Sigmoid colon (tissue), 7 donors: ENCODE data around the gene PXMP2. TPM values are rescaled to one million over a fixed set of nuclear protein-coding genes. Genes with fewer than 3 reads are reported as not detected.

Experiments used
- DNase-seq: peaks from one replicate; pipeline ENCODE4 v3.0.0-alpha.2; 2019
- H3K27ac ChIP-seq, 4 donors: fragments of 200-600 bp; sonication (generic); one replicate each; pipeline ENCODE4 v1.5.1; 2016 to 2019; ENCODE audit warnings: mild to moderate bottlenecking in 1 of 4
- H3K27me3 ChIP-seq, 3 donors: fragments of 200-600 bp; sonication (generic); one replicate each; pipeline ENCODE4 v1.5.1; 2019; ENCODE audit warnings: mild to moderate bottlenecking in 1 of 3
- H3K36me3 ChIP-seq, 4 donors: fragments of 200-600 bp; sonication (generic); one replicate each; pipeline ENCODE4 v1.5.1; 2016 to 2019
- H3K4me1 ChIP-seq, 4 donors: fragments of 200-600 bp; sonication (generic); one replicate each; pipeline ENCODE4 v1.5.1; 2017 to 2019
- H3K4me3 ChIP-seq, 4 donors: fragments of 200-600 bp; sonication (generic); one replicate each; pipeline ENCODE4 v1.5.1; 2017 to 2019; ENCODE audit warnings: mild to moderate bottlenecking in 2 of 4, moderate library complexity in 1 of 4
- H3K9me3 ChIP-seq, 4 donors: fragments of 200-600 bp in 3 of 4; sonication (generic) in 3 of 4; one replicate each; pipeline versions ENCODE4 v1.5.1 to v1.6.1; 2013 to 2019
- EP300 ChIP-seq, 4 donors: sonication (generic); formaldehyde crosslinking; IDR thresholded peaks; one replicate each; pipeline ENCODE4 v1.6.1; 2017; ENCODE audit warnings: antibody characterized with exemption in 4 of 4
- POLR2A ChIP-seq, 2 donors: fragments of 450-650 bp; IDR thresholded peaks; one replicate each; pipeline ENCODE4 v1.6.1; 2016; ENCODE audit warnings: antibody characterized with exemption in 2 of 2, mild to moderate bottlenecking in 2 of 2, moderate library complexity in 2 of 2
- POLR2AphosphoS5 ChIP-seq, 4 donors: sonication (generic); formaldehyde crosslinking; IDR thresholded peaks; one replicate each; pipeline ENCODE4 v1.6.1; 2017; ENCODE audit warnings: antibody characterized with exemption in 4 of 4
- WGBS, 2 donors: extraction: QIAGEN DNeasy Blood & Tissue Kit; methylation state at CpG; one replicate each; pipeline ENCODE4 v1.1.7; 2013; 5-methylcytosine and 5-hydroxymethylcytosine counted together
- intact Hi-C: fragments of 100-400 bp; cut with DNase I; formaldehyde crosslinking; loops from one replicate; pipeline ENCODE4 v1.15.1; 2023
- polyA plus RNA-seq, 3 donors: library from polyadenylated mRNA; stranded (reverse); fragments of 200-250 nt; gene quantifications; one replicate each; pipeline ENCODE4 v1.2.3, GENCODE V29; 2013
- total RNA-seq, 4 donors: library from RNA; depleted of rRNA; stranded (reverse); fragments of >200 nt; gene quantifications; one replicate each; pipeline ENCODE4 v1.1.0, GENCODE V29; 2016
- TF ChIP-seq, protein P1 (sequence below), 4 experiments: fragments of 450-650 bp in 3 of 4; fragments of 200-600 bp in 1 of 4; IDR thresholded peaks; one replicate each; pipeline ENCODE4 v1.5.1; 2016 to 2019; ENCODE audit warnings: antibody characterized with exemption in 4 of 4, mild to moderate bottlenecking in 3 of 4, moderate library complexity in 2 of 4
- donor health status: healthy with polysubstance abuse.
- donor health status: Bipolar disorder and iron deficiency.
- donor health status: healthy.

PXMP2 gene
- total and polyA plus RNA-seq, 7 donors = 19.4 to 127 (median 43.4) TPM

DNA sequence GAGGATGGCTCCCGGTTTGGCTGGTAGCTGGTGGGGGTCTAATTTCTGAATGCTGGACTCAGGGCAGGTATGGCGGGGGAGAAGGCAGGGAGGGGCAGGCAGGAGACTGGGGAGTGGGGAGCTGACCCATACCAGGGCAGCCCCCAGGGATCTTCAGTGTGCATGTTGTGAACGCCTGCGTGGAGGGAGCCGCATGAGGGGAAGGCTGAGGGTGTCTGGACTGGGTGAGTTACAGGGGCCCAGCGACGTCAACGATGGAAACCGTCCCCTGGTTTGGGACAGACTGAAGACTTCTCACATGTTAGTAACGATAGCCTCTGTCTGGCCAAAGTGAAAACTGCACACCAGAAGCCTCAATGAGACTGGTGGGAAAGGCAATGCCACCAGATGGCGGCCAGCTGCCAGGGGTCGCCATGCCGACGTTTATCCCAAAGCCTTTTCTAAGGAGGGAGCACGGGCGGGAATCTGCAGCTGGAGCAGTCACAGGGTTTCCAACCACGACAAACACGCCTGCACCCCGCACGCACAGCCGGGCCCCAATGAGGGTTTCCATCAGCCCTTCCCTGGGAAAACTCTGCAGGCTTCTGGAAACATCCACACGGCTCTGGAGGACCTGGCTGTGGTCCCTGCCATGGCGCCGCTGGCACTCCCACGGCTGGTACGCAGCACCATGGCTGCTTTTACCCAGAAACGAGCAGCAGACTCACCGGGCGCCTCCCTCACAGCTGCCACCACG, 37.3 kb downstream of the PXMP2 start:
- TF ChIP-seq EP300 (IDR thresholded peaks at IDR 0.05) = no peak
- TF ChIP-seq, protein P1, sequence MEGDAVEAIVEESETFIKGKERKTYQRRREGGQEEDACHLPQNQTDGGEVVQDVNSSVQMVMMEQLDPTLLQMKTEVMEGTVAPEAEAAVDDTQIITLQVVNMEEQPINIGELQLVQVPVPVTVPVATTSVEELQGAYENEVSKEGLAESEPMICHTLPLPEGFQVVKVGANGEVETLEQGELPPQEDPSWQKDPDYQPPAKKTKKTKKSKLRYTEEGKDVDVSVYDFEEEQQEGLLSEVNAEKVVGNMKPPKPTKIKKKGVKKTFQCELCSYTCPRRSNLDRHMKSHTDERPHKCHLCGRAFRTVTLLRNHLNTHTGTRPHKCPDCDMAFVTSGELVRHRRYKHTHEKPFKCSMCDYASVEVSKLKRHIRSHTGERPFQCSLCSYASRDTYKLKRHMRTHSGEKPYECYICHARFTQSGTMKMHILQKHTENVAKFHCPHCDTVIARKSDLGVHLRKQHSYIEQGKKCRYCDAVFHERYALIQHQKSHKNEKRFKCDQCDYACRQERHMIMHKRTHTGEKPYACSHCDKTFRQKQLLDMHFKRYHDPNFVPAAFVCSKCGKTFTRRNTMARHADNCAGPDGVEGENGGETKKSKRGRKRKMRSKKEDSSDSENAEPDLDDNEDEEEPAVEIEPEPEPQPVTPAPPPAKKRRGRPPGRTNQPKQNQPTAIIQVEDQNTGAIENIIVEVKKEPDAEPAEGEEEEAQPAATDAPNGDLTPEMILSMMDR (IDR thresholded peaks at IDR 0.05) = no peak
- no peak for TF ChIP-seq POLR2A (IDR thresholded peaks at IDR 0.05)
- no peak for TF ChIP-seq POLR2AphosphoS5 (IDR thresholded peaks at IDR 0.05)
- H3K9me3 ChIP-seq = no peaks in the 10 kb centered on the region
- no peak overlapping the region for H3K27ac ChIP-seq
- DNase-seq = no peak
- no peaks in the 10 kb centered on the region for H3K4me1 ChIP-seq
- intact Hi-C loops = no loop called here
- H3K4me3 ChIP-seq = no peak overlapping the region
- H3K27me3 ChIP-seq = no peaks in the 10 kb centered on the region
- WGBS, 2 donors = 89 to 90% methylated on average over 30 of the region's 30 CpGs
- peaks cover 17 to 96% (median 57%) of the 10 kb centered on the region in 4 donors for H3K36me3 ChIP-seq

GRCh38 chr12:132726386-132726785, 39.0 kb downstream of the PXMP2 start:
- no peak for TF ChIP-seq POLR2AphosphoS5 (IDR thresholded peaks at IDR 0.05)
- TF ChIP-seq, protein P1 (IDR thresholded peaks at IDR 0.05) = no peak
- TF ChIP-seq POLR2A (IDR thresholded peaks at IDR 0.05) = no peak
- TF ChIP-seq EP300 (IDR thresholded peaks at IDR 0.05) = no peak
- H3K27me3 ChIP-seq = no peaks in the 10 kb centered on the region
- H3K27ac ChIP-seq = no peak overlapping the region
- 96% methylated on average over 12 of the region's 12 CpGs for WGBS, 2 donors
- H3K36me3 ChIP-seq = peaks cover 28 to 96% (median 51%) of the 10 kb centered on the region in 4 donors
- no peak overlapping the region for H3K4me3 ChIP-seq
- DNase-seq = no peak
- no peaks in the 10 kb centered on the region for H3K4me1 ChIP-seq
- intact Hi-C loops = no loop called here
- H3K9me3 ChIP-seq = no peaks in the 10 kb centered on the region

DNA sequence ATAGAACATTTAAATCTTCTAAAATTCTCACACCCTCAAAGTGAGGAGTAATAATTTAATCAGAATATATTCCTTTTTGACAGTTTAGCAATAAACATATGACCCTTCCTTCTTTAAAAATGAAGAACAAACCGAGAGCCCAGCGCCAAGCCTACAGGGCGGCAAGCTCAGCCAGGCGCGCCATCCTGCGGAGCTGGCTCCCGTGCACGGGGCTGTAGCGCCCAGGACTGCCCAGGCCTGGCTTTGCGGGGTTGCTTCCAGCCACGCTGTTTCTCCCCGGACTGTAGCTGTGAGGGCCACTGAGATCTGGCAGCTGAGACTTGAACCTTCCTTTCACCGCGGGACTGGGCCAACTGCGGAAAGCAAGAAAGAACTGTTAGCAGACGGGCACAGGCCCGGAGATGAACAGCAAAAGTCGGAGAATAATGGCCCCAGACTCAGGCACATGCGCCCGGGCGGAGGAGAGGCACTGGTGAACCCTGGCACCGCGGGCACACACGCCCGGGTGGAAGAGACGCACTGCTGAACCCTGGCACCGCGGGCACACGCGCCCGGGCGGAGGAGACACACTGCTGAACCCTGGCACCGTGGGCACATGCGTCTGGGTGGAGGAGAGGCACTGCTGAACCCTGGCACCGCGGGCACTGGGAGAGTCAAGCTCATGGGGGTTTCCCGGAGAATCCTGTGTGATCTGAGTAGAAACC, 39.9 kb downstream of the PXMP2 start:
- Histone ChIP-seq H3K4me1 (no peaks in the 10 kb centered on the region), H3K27ac (no peak overlapping the region), H3K36me3 (peaks cover 35 to 96% (median 55%) of the 10 kb centered on the region in 4 donors), H3K9me3 (no peaks in the 10 kb centered on the region), H3K27me3 (no peaks in the 10 kb centered on the region), H3K4me3 (no peak overlapping the region)
- intact Hi-C loops = no loop called here
- TF ChIP-seq, protein P1 (IDR thresholded peaks at IDR 0.05) = no peak
- TF ChIP-seq EP300 (IDR thresholded peaks at IDR 0.05) = no peak
- TF ChIP-seq POLR2A (IDR thresholded peaks at IDR 0.05) = no peak
- no peak for TF ChIP-seq POLR2AphosphoS5 (IDR thresholded peaks at IDR 0.05)
- no peak for DNase-seq
- WGBS, 2 donors = 94% methylated on average over 37 of the region's 37 CpGs

- H3K27me3 ChIP-seq = no peaks in the 10 kb centered on the region
Measured at GRCh38 chr12:132728502-132728901, 41.1 kb downstream of the PXMP2 start.

More at GRCh38 chr12:132728502-132728901, 41.1 kb downstream of the PXMP2 start:
- H3K4me3 ChIP-seq = no peak overlapping the region
- no peak overlapping the region for H3K27ac ChIP-seq
- peaks cover 41 to 96% (median 62%) of the 10 kb centered on the region in 4 donors for H3K36me3 ChIP-seq
- no peaks in the 10 kb centered on the region for H3K4me1 ChIP-seq
- TF ChIP-seq EP300 (IDR thresholded peaks at IDR 0.05) (no peak), POLR2A (IDR thresholded peaks at IDR 0.05) (no peak), POLR2AphosphoS5 (IDR thresholded peaks at IDR 0.05) (no peak)
- TF ChIP-seq, protein P1 (IDR thresholded peaks at IDR 0.05) = no peak
- intact Hi-C loops = no loop called here
- no peak for DNase-seq
- WGBS, 2 donors = 97 to 98% methylated on average over 7 of the region's 7 CpGs
- H3K9me3 ChIP-seq = no peaks in the 10 kb centered on the region
